ENCODE measurements around the gene BRCA1.

Gene BRCA1

GRCh38 chr17:42997984-42998938 is 126.9 kb downstream of the BRCA1 start, which contains the start of gene RPL27:
Gene RPL27 (plus strand): TSS chr17:42998419. CDS start chr17:42998751, 332 bp downstream.
- no peaks in the 10 kb centered on the region for H3K27me3 ChIP-seq
- peaks cover 50% of the 10 kb centered on the region for H3K36me3 ChIP-seq
- no peaks in the 10 kb centered on the region for H3K4me1 ChIP-seq
- H3K9me3 ChIP-seq, result no peaks in the 10 kb centered on the region
- H3K4me3 ChIP-seq (ENCODE audit: low read depth, low read length), result peak within 1 kb of the TSS; percentile 100
- peak; percentile 97 for DNase-seq
- TF ChIP-seq, protein P1, sequence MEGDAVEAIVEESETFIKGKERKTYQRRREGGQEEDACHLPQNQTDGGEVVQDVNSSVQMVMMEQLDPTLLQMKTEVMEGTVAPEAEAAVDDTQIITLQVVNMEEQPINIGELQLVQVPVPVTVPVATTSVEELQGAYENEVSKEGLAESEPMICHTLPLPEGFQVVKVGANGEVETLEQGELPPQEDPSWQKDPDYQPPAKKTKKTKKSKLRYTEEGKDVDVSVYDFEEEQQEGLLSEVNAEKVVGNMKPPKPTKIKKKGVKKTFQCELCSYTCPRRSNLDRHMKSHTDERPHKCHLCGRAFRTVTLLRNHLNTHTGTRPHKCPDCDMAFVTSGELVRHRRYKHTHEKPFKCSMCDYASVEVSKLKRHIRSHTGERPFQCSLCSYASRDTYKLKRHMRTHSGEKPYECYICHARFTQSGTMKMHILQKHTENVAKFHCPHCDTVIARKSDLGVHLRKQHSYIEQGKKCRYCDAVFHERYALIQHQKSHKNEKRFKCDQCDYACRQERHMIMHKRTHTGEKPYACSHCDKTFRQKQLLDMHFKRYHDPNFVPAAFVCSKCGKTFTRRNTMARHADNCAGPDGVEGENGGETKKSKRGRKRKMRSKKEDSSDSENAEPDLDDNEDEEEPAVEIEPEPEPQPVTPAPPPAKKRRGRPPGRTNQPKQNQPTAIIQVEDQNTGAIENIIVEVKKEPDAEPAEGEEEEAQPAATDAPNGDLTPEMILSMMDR (IDR thresholded peaks at IDR 0.05; ENCODE audit: low read depth, low read length), result peak; percentile 89

DNA sequence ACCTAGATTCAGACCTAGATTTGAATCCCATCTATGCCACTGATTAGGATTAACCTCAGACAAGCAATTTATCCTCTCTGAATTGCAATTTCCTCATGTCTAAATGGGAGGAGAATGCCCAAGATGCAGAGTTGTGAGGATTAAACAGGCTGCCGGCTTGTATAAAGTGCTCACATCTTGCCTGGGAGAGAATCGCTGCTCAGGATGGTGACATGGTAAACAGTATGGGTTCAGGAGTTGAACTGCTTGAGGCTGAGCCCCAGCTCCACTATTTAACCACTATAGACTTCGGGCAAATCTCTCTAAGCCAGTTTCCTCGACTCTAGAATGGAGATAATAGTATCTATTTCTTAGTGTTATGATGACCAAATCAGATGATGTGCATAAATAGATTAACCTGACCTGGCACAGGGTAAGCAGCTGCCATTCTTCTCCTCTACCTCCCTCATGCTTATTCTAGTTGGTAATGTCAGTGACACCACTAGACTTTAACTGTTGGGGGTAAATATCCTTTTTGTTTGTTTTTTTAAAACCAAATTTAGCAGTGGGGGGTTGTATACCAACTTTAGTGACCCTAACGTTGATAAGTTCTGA is 127.7 kb downstream of the BRCA1 start:
- Histone ChIP-seq H3K27me3 (no peaks in the 10 kb centered on the region), H3K4me1 (no peaks in the 10 kb centered on the region), H3K9me3 (no peaks in the 10 kb centered on the region), H3K4me3 (ENCODE audit: low read depth, low read length) (peak overlapping the region; percentile 100), H3K36me3 (peaks cover 49% of the 10 kb centered on the region)
- TF ChIP-seq, protein P1 (IDR thresholded peaks at IDR 0.05; ENCODE audit: low read depth, low read length), result no peak
- no peak for DNase-seq

All from BE2C (cell line).